NCI-H2227 treated with DMSO at 0.1 percent for 48 hours (cell line): ENCODE results near the gene SFTA2.
"Not testable (repeated sequence)": the region's sequence is repeated elsewhere in the genome, so short reads cannot be mapped to it uniquely, and the experiment has no call there.

Experiments
- DNase-seq: peaks from one replicate; lab custom pipeline; 2025; lab: John Stamatoyannopoulos, UW

Gene SFTA2

GRCh38 chr6:30942338-30943060, 10.5 kb upstream of the SFTA2 start:
- DNase-seq, result no peak

- no peak for DNase-seq
Measured at GRCh38 chr6:30940361-30940986, 8.5 kb upstream of the SFTA2 start, which contains the start of gene MUCL3. Gene MUCL3, plus strand, starts transcription at chr6:30940973. Its CDS starts 27 bp downstream, at chr6:30941000.

GRCh38 chr6:30939473-30939872, 7.5 kb upstream of the SFTA2 start:
- DNase-seq, result no peak

- DNase-seq, result no peak
Measured at GRCh38 chr6:30938730-30939129, 6.8 kb upstream of the SFTA2 start.

GRCh38 chr6:30937265-30937664, 5.3 kb upstream of the SFTA2 start:
- DNase-seq, result no peak

GRCh38 chr6:30935018-30935417, 3.0 kb upstream of the SFTA2 start:
- DNase-seq, result no peak

- no peak for DNase-seq
Measured at GRCh38 chr6:30932665-30933365, 845 bp upstream of the SFTA2 start.

GRCh38 chr6:30931272-30931671, 698 bp downstream of the SFTA2 start:
- no peak for DNase-seq

- no peak for DNase-seq
Measured at GRCh38 chr6:30930506-30930905, 1.5 kb downstream of the SFTA2 start.

GRCh38 chr6:30928677-30929076, 3.3 kb downstream of the SFTA2 start:
- no peak for DNase-seq

- not testable (repeated sequence) for DNase-seq
Measured at GRCh38 chr6:30927080-30927479, 4.9 kb downstream of the SFTA2 start.

GRCh38 chr6:30926644-30927043, 5.3 kb downstream of the SFTA2 start:
- DNase-seq, result no peak

GRCh38 chr6:30924040-30924627, 7.8 kb downstream of the SFTA2 start:
- not testable (repeated sequence) for DNase-seq

- no peak for DNase-seq
Measured at GRCh38 chr6:30922447-30922852, 9.5 kb downstream of the SFTA2 start.

- no peak for DNase-seq
Measured at GRCh38 chr6:30918670-30919069, 13.3 kb downstream of the SFTA2 start.

GRCh38 chr6:30917487-30917886, 14.5 kb downstream of the SFTA2 start:
- no peak for DNase-seq

GRCh38 chr6:30917041-30917440, 14.9 kb downstream of the SFTA2 start:
- no peak for DNase-seq

- DNase-seq, result peak; percentile 44
Measured at GRCh38 chr6:30915591-30915946, 16.4 kb downstream of the SFTA2 start.

GRCh38 chr6:30914854-30915590, 16.9 kb downstream of the SFTA2 start:
- DNase-seq, result no peak

- DNase-seq, result peak; percentile 79
Measured at GRCh38 chr6:30914076-30914853, 17.7 kb downstream of the SFTA2 start, which contains the start of gene VARS2. Gene VARS2, plus strand, starts transcription at chr6:30914238. Its CDS starts 599 bp downstream, at chr6:30914837.

GRCh38 chr6:30913721-30914075, 18.3 kb downstream of the SFTA2 start:
- no peak for DNase-seq
